SKM-1 (cell line): ENCODE data around the gene TSC22D4.
"Not testable (repeated sequence)": the region's sequence is repeated elsewhere in the genome, so short reads cannot be mapped to it uniquely, and the experiment has no call there.

Source experiments
- DNase-seq: peaks from one replicate; lab custom pipeline; 2025; ENCODE audit not compliant: unreplicated experiment; lab: John Stamatoyannopoulos, UW

Gene TSC22D4

GRCh38 chr7:100446040-100446439, 33.0 kb downstream of the TSC22D4 start:
- DNase-seq = no peak

- DNase-seq = no peak
Observed at GRCh38 chr7:100444311-100445278, 34.4 kb downstream of the TSC22D4 start.

GRCh38 chr7:100443096-100443840, 35.7 kb downstream of the TSC22D4 start:
- DNase-seq = no peak

- no peak for DNase-seq
Observed at GRCh38 chr7:100441641-100442535, 37.1 kb downstream of the TSC22D4 start.

GRCh38 chr7:100439244-100439643, 39.8 kb downstream of the TSC22D4 start:
- DNase-seq = not testable (repeated sequence)

- not testable (repeated sequence) for DNase-seq
Observed at GRCh38 chr7:100438731-100439130, 40.3 kb downstream of the TSC22D4 start.

- DNase-seq = no peak
Observed at GRCh38 chr7:100438172-100438571, 40.8 kb downstream of the TSC22D4 start.

- no peak for DNase-seq
Observed at GRCh38 chr7:100437150-100438100, 41.6 kb downstream of the TSC22D4 start.

GRCh38 chr7:100435401-100436304, 43.4 kb downstream of the TSC22D4 start:
- no peak for DNase-seq

- DNase-seq = no peak
Observed at GRCh38 chr7:100434297-100435144, 44.5 kb downstream of the TSC22D4 start.

GRCh38 chr7:100433592-100434296, 45.3 kb downstream of the TSC22D4 start:
- no peak for DNase-seq

- no peak for DNase-seq
Observed at GRCh38 chr7:100433276-100433591, 45.8 kb downstream of the TSC22D4 start.

- no peak for DNase-seq
Observed at GRCh38 chr7:100432621-100433275, 46.3 kb downstream of the TSC22D4 start.

GRCh38 chr7:100432053-100432452, 47.0 kb downstream of the TSC22D4 start:
- DNase-seq = no peak

- no peak for DNase-seq
Observed at GRCh38 chr7:100431286-100431735, 47.7 kb downstream of the TSC22D4 start.

GRCh38 chr7:100430493-100431285, 48.3 kb downstream of the TSC22D4 start:
- DNase-seq = no peak
